ENCODE results near the gene DAAM1.
A peak's percentile ranks its signal among the peaks of the same experiment; 100 is the strongest.

DAAM1 gene

DNA sequence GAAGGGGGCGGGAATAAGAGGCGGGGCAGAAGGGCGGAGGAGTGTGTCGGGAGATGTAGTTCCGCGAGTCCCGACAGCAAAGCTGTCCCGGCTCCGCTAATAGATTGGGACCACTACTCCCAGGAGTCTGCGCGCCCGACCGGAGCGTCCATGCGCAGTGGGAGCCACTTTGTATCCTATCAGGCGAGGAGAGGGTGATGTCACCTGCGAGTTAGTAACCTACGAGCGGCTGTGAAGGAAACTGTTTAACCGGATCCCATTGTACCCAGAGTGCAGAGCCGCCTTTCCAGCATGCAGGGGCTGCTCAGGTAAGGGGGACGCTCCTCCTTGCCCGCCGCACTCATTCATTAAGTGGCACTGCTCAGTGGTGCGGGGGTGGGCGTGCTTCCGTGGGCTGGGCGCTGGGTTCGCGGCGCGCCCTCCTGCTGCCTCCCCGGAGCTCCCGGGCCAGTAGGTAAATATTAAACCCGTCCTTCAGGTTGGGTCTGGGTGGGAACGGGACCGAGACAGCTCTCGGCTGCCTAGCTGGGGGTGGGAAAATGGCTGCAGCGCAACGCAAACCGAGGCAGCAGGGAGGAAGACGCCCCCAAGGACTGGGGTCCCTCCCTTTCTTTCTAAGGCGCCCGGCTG lies at the start of gene DAAM1:
TSS of gene DAAM1 (plus strand) at position 207 of the 630 bp plus-strand sequence. CDS start 74,811 bp downstream, outside the sequence.
- peak; percentile 97 to 99 for DNase-seq

DNA sequence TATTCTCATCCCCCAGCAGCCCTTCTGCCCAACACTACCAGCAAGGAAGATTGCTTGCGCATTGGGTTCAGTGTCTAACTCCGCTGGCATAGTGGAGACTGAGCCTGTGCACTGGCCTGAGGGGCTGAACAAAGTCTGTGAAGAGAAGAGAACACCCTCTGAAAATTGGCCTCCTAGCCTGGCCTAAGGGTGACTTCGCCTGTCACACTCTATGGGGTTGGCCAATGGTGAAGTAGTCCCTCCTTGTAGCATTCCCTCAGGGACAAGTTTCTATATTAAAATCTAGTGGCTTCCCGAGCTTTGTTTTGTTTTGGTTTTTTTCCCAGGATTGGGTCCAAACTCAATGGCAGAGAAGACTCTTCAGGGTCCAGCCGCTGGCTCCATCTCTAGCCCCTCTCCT lies 49.1 kb upstream of the DAAM1 start:
- DNase-seq: no peak

DNA sequence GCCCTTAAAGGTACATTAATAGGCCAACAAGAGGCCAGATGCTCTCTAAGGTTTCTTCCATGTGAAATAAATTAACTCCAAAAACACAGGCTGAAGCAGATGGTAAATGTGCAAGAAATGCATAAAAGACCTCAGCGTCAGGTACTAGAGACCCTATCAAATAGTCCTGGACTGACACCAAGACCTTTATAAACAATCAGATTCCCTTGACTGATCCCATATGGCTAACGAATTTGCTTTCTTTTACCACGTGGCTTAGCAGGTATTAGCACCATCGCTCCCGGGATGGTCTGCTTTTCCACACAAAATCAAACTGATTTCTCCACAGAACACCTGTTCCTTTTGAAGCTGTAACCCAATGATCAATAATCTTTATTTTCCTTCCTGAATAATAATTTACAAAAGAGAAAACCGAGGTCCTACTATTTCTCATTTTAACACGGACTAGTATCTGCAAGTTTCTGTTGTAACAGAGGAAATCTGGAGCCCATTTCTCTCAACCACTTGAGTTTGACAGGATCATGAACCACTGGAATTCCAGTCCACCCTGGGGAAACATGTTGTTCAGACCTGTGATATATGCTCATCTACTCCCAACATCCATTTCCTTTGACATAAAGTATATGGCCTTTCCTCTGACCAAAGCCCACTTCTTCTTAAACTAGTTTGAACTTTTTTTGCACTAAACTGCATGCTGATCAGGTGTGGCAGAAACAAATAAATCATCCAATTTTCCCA lies 48.2 kb upstream of the DAAM1 start:
- no peak for DNase-seq

DNA sequence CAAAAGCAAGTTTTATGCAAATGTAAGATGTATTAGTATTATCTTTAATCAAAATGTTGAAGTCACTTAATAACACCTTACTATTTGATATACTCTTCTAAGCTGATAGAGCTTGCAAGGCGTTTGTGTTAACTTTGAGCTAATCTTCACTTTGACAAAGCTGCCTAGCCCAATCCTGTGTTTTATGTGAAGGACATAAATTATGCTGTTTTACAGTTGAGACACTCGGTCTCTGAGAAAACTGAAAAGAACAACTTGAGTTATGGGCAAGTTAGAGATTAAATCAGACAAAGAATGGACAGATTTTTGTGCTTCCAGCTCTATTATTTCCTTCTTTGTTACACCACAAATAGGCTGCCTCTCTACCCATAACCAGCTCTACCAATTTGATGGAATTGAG lies 42.0 kb upstream of the DAAM1 start:
- no peak for DNase-seq

DNA sequence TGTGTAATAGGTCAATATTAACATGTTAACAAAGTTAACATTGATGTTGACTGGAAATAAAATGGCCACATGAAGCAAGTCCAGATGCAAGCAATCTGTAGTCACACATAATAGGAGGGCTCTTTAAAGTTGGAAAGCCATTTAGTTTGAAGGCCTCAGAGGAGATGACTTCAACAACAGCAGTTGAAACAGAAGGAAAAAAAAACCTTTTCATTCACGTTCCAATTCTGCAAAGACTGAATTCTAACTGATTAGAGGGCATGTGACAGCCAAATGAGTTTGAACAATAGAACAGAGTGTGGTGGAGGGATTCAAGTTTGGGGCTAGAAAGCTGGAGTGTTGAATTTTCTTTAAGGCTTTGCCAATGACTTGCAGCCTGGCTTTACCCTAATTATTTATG lies 41.5 kb upstream of the DAAM1 start:
- no peak for DNase-seq

DNA sequence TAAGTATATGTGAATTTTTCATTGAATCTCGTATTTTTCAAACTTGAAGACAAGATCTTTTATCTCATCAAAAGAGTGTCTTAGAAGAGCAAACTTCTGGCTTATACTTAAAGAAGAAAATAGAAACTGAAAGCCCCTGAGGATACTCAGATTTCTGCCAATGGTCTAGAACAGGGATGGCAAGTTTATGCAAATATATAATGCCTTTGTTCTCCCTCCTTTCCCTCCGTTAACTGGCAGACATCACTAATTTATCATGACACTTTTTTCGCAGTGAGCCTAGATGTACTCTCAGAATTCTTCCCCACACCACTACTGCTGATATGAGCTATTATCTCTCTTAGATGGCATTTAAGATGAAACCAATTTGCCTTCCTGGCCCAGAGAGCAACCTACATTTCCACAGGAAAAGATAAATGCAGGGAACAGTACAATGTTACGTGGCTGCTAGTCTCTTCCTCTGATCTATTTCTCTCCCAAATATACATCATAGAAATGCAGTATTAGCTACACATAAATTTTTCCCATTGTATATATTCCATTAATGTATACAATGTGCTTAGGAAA lies 40.0 kb upstream of the DAAM1 start:
- no peak for DNase-seq

DNA sequence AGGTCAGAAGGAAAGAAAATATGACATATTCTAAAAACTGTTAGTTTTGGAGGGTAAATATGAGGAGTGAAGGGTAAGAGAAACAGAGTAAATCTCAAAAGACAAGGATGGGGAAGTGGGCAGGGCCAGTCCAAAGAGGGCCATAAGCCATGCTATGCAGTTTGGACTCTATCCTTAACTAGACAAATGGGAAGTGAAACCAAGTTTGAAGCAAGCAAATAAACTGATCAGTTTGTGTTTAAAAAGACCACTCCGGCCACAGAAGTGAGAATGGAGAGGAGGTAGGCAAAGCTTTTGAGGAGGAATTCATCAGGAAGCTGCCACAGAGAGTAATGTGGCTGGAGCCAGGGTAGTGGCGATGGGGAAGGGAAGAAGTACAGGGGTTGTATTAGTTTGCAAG lies 37.5 kb upstream of the DAAM1 start:
- no peak for DNase-seq

DNA sequence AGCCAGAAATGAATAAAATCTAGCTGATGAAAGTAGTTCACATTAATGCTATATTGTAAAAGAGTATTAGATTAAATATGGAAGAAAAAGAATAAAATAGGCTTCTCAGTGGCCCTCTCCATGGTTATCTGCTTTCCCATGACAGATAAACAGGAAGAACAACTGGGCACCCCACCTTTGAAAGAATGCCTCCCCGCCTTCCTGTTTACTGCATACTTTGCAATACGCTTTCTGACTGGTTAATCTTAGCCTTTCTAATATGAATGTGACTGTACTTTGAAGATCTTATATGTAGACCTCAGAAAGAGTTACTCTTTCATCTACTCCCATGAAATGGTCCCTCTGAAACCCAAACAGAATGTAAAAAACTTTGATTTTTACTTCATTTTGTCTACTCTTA lies 34.1 kb upstream of the DAAM1 start:
- DNase-seq: no peak

DNA sequence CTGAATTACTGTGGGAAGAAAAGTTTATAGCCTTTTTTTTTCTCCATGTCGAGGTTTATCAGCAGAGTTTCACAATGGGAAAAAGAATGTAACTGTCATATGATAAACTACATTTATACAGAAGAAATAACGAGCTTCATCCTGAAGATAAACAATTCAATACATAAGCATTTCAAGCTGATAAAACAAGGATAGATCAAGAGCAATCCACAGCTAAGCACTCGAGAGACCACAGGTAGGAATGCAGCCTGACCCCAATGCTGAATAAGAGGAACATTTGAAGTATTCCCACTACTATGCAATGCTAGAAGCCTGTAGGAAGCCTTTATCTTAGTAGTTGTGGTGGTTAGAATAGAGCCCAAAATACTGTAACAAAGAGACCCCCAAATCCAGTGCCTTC lies 32.6 kb upstream of the DAAM1 start:
- DNase-seq: no peak

DNA sequence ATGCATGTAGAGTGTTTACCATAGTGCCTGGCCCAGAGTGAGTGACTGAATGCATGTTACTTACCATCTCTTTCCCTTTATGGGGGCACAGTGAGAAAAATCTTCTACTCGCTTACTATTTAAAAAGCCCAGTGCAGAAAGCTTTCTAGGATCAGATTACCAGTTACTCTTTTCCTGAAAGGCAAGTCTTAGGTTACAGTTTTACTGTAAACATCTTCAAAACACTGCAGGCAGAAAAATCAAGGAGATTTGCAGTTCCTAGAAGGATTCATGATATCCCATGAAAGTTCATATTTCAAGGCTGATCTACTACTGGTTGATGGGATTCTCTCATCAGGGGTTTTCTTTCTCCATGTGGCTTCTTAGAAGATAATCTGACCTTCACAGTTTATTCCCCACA lies 29.3 kb upstream of the DAAM1 start:
- no peak for DNase-seq

DNA sequence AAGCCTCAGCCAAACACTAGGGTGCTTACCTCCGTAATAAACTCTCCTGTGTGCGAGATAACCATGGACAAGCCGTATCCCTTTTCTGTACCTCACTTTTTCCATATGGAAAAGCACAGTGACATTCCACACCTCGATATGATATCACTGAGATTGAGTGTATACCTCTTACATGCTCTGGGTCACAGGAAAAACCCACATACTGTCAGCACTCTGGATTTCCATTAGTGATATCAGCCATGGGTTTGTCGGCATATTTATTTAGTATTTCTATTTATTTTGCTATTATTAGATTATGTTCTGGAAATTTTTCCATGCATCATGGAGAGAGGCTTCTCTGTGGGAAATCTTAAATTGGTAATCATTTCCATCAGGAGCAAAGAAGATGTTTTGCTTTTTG lies 28.0 kb upstream of the DAAM1 start:
- no peak for DNase-seq

DNA sequence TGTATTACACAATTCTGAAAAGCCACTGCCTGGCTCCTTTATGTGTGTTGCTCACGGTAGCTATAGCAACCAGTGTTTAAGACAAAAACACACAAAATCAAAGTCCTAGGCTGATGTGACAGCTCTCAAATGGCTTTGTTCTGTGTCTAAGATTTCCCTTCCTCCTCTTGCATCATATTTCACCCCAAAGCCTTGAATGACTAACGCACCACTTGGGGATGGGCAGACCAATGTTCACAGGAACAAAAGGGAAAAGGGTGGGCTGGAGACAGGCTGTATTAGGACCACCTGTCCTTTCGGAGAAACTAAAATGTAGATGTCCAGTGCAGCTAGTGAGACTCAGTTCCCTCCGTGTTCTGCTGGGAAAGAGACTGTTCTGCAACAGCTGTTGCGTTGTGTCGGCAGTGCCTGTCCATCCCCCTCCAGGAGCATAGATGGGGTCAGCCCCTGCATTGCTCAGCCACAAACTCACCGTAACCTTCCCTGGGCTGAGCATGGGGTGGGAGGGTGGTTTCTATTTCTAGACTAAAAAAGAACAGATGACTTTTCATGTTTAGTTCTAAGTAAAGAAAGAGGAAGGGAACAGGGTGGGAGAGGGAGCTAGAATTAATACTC lies 26.8 kb upstream of the DAAM1 start:
- no peak for DNase-seq

DNA sequence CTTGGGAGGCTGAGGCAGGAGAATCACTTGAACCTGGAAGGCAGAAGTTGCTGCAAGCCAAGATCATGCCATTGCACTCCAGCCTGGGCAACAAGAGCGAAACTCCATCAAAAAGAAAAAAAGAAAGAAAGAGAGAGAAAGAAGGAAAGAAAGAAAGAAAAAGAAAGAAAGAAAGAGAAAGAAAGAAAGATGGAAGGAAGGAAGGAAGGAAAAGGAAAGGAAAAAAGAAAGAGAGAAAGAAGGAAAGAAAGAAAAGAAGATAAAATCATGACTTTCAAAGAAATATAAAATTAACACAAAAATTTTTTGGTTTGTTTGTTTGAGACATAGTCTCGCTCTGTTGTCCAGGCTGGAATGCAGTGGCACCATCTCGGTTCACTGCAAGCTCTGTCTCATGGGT lies 22.2 kb upstream of the DAAM1 start:
- DNase-seq: no peak

DNA sequence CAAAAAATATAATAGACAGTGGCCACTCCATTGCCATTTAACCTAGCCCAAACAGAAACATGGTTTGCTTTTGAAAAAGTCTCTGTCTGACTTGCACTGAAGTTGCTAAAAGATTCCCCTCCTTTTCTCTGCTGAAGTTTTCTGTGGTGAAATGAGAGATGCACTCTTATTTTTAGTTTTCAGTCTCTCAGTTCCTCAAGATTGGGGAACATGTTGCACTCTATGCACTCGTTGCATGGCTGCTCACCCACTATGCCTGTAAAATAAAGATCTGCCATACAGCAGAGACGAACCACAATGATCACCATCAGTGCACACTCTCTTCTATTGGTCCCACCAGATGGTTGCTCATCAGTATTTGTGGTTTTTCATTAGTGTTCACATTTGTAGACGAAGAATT lies 13.1 kb upstream of the DAAM1 start:
- no peak for DNase-seq

DNA sequence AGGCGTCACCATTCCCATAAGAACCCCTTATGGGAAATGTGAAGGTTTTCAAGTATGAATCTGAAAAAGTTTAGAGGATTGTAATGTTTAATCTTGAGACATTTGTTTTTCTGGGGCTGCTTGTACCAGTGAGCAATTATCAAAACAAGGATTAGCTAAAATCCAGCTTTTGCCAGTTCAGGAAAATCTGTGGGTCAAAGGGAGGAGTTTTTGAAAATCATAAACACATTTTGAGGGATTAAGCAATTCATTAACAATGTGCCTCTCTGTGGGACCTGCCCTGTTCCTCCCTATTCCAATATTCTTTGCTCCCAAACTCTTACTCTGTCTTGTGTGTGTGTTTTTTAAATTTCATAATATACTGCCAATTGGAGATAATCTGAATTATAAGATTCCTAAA lies 11.7 kb upstream of the DAAM1 start:
- DNase-seq: no peak

DNA sequence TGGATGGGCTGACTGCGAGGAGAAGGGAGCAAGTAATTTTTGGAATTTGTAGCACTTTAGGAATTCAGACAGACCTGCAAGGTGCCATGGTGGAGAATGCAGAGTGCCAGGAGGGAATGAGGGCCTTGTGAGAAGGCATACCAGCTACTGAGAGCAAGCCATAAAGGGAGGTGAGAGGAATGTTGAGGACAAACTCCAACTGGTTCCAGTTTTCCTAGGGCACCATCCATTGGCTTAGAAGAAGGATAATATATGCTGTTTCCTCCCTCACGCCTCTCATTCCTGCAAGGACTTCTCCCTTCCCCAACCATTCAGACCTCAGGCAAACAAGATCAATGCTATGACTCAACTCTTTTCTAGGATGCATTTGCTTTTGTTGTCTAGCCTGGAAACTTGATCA lies 11.2 kb upstream of the DAAM1 start:
- no peak for DNase-seq

DNA sequence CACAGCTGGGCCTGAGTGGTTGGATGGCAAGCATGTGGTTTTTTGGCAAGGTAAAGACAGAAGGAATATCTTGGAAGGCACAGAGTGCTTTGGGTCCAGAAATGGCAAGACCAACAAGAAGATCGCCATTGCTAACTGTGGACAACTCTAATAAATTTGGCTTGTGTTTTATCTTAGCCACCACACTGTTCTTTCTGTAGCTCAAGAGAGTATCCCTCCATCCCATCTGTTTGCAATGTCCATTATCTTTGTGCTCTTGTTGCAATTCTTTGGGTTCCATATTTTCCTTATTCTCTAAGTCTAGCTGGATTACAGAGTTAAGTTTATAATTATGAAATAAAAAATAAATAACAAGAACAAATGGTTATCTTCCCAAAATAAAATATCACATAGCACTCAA lies 6.7 kb upstream of the DAAM1 start:
- DNase-seq: no peak

DNA sequence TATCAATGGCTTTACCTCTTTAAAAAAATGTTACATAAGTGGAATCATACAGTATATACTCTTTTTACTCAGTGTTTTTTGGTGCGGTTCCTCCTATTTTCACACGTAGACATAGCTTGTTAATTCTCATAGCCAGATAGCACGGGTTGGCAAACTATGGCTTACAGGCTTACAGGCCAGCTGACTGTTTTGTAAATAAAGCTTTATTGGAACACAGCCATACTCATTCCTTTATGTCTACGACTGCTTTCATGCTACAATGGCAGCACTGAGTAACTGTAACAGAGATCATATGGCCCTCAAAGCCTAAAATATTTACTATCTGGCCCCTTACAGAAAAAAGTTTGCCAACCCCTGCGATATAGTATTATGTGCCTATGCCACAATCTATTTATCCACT lies 5.8 kb upstream of the DAAM1 start:
- no peak for DNase-seq

DNA sequence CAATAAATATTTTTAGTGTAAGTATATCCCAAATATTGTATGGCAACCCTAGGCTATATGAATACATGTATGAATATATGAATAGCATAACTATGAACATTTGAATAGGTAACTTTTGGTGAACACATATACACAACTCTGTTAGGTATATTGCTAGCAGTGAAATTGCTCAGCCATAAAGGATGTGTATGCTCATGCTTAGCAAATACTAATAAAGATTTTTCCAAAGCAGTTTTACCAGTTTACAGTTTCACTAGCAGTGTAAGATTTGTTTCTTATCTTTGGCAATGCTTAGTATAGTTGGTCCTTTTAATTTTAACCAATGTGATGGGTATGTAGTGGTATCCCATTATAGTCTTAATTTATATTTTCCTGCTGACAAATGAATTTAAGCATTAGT lies 5.3 kb upstream of the DAAM1 start:
- no peak for DNase-seq

DNA sequence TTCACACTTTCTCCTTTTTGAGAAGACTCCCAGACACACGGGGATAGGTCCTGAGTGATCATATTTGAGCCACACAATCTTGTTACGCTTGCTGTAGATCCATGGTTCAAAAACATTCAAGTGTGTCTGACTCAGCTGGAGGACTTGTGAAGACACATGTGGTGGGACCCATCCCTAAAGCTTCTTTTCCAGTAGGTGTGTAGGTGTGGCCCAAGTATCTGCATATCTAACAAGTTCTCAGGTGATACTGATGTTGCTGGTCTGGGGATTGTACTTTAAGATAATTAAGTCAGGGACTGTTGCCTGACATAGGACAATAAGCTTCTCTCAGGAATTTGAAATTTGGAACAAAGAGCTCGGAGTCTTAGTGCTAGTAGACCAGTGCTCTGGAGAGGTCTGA lies 4.1 kb upstream of the DAAM1 start:
- no peak for DNase-seq

DNA sequence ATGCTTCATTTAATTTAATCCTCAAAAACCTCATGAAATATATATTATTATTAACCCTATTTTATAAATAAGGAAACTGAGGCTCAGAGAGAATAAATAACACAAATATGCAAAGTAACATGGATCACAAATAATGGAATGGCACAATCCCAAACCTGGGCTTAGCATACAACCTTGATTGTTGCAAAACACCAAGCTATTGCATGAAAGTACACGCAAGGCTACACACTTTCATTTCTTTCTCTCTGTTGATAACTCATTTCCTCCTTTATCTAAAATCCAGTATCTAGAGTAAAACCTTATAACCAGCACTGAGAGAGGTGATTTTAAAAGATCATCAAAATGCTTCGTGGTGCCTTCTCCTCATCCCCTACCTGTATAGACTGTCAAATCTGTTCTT lies 2.8 kb upstream of the DAAM1 start:
- DNase-seq: no peak

DNA sequence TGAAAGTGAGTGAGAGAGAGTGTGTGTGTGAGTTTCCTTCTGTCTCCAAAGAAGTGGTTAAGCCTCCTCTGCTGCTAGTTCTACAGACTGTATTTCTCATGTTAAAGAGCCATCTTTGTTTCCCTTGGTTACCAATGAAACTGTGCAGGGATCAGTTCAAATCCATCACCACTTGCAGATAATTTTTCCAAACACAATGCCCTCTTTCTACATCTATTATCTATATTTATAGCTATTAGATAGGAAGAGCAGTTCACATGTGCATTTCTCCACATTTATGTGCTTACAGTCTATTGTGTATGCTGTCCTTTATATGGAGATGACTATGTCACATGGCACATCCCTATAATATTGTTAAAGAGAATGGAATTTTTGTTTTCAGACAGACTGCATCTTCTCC lies 2.2 kb upstream of the DAAM1 start:
- no peak for DNase-seq

DNA sequence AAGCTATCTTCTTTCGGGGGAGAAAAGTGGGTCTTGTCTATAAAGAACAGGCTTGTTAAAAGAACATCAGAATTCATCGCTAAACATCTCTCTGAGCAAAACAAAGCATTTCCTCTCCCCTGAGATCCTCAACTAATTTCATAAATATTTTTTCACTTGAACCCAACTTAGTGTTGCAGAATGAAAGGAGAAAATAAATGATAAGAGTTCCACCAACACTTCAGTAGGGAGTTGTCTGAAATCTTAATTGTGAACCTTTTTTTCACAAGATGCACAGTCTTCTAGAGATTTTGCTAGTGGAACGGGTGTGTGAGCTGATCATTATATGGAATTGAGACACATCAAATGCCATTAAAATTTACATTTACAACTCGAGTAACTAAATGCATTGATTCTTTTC lies 1.3 kb upstream of the DAAM1 start:
- DNase-seq: no peak

DNA sequence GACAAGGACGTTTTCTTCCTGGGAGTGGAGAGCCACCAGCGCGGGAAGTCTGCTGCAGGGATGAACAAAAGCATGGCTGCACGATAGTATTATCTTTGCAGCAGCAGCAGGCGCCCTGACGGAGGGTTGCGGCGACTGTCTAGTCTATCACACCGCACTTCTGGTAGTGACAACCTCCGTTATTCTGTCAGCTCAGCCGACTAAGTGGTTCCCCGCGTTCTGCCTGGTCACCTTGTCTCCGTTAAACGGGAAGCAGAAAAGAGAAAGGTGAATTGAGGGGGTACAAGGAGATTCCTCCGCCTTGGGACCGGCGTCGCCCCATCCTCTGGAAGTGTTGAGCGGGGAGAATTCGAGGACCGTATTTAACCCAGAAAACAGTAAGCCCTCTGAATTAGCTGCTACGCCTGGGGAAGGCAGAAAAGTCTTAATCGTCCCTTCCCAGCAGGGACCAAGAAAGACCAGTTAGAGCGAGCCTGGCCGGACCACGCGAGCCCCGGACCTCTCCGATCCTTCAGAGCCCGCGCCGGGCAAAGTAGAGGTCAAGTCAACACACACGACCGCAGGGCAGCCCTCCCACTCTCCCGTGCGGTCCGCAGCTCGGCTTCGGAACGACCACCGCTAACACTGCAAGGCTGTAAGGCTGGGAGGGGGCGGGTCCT lies 536 bp upstream of the DAAM1 start:
- DNase-seq: peak in 1 of 2 experiments; percentile 61
